K562 (cell line): Measurements from ENCODE around the gene MFSD6. TPM values are rescaled to one million over a fixed set of nuclear protein-coding genes. Genes with fewer than 3 reads are reported as not detected.

ENCODE experiments used
- ATAC-seq: fragments of 200-7000 bp; cut with Tn5 transposase; 3 replicates; pipeline ENCODE4 v1.9.1; 2020; ENCODE audit warnings: moderate library complexity
- BruUV-seq: library from RNA; stranded (reverse); fragments of 400-500 nt; replicated peaks from 2 replicates; lab custom pipeline; 2021; lab: Mats Ljungman, UMichigan
- CTCF ChIA-PET: fragments of 300-600 bp; formaldehyde crosslinking; extraction: SDS; loops from one replicate; lab custom pipeline; 2021; ENCODE audit warnings: low intra/inter-chr PET ratio; lab: Yijun Ruan, JAX
- POLR2A ChIA-PET: fragments of 300-600, 350-650 bp; sonication (Branson Sonifier 250); formaldehyde crosslinking; extraction: SDS; loops from one replicate; lab custom pipeline; 2021; ENCODE audit warnings: antibody characterized with exemption, inconsistent platforms; lab: Yijun Ruan, JAX
- DNase-seq, 4 experiments: peaks; one replicate each; pipeline versions ENCODE4 v3.0.0 to v3.0.0-alpha.2; 2011 to 2018; ENCODE audit warnings: low spot score in 3 of 4, mixed read lengths in 3 of 4; ENCODE audit errors: extremely low read depth in 1 of 4
- FAIRE-seq: peaks from 2 replicates; lab custom pipeline; 2011; peaks lifted over from hg19 to GRCh38; lab: Jason Lieb, UNC
- H2AFZ ChIP-seq: 2 replicates; pipeline ENCODE4 v1.6.0; 2011; ENCODE audit warnings: low read depth, low read length, control low read depth, inconsistent platforms
- H3K27ac ChIP-seq: fragments of 200-600 bp; 3 replicates; pipeline ENCODE4 v1.8.0; 2011; ENCODE audit warnings: low read depth, mild to moderate bottlenecking, control low read depth, inconsistent platforms, low read length, moderate library complexity, mixed read lengths; ENCODE audit errors: extremely low read depth
- H3K27me3 ChIP-seq, 2 experiments: fragments of 300-600 bp in 1 of 2; 2 replicates in 1 of 2; 3 replicates in 1 of 2; pipeline versions ENCODE4 v1.6.0 to v1.8.0; 2011; ENCODE audit warnings: inconsistent platforms in 2 of 2, low read length in 2 of 2, mild to moderate bottlenecking in 1 of 2, mixed read lengths in 1 of 2, moderate library complexity in 1 of 2; ENCODE audit not compliant: control insufficient read depth in 2 of 2, insufficient read depth in 2 of 2
- H3K36me3 ChIP-seq: fragments of 300-600 bp; 3 replicates; pipeline ENCODE4 v1.8.0; 2011; ENCODE audit warnings: mild to moderate bottlenecking, low read length, inconsistent platforms; ENCODE audit not compliant: control insufficient read depth, insufficient read depth
- H3K4me1 ChIP-seq, 2 experiments: fragments of 200-600 bp in 1 of 2; replicated peaks in 1 of 2; 2 replicates in 1 of 2; 3 replicates in 1 of 2; pipeline versions ENCODE4 v1.5.1 to v1.8.0; 2011; ENCODE audit warnings: inconsistent platforms in 2 of 2, low read length in 2 of 2, mild to moderate bottlenecking in 1 of 2, mixed read lengths in 1 of 2, moderate library complexity in 1 of 2; ENCODE audit not compliant: control insufficient read depth in 2 of 2, insufficient read depth in 2 of 2
- H3K4me2 ChIP-seq: 2 replicates; pipeline ENCODE4 v1.6.1; 2011; ENCODE audit warnings: low read length, control low read depth, inconsistent platforms, mixed read lengths; ENCODE audit not compliant: insufficient read depth
- H3K4me3 ChIP-seq: fragments of 200-600 bp; sonication (generic), shearing (Covaris generic); 2 replicates; pipeline ENCODE4 v1.5.1; 2016; ENCODE audit warnings: control low read depth, inconsistent platforms
- H3K79me2 ChIP-seq: fragments of 200-600 bp; 3 replicates; pipeline ENCODE4 v1.8.0; 2011; ENCODE audit warnings: low read length, inconsistent platforms; ENCODE audit not compliant: control insufficient read depth, insufficient read depth
- H3K9ac ChIP-seq, 2 experiments: 2 replicates each; pipeline versions ENCODE4 v1.6.0 to v1.6.1; 2011; ENCODE audit warnings: low read depth in 2 of 2, low read length in 2 of 2, control low read depth in 1 of 2, inconsistent platforms in 1 of 2, mild to moderate bottlenecking in 1 of 2, mixed read lengths in 1 of 2; ENCODE audit not compliant: insufficient read depth in 1 of 2
- H3K9me1 ChIP-seq: one replicate; pipeline ENCODE4 v1.6.0; 2011; ENCODE audit warnings: inconsistent platforms, mild to moderate bottlenecking, low read length, moderate library complexity; ENCODE audit not compliant: control insufficient read depth, insufficient read depth
- H3K9me3 ChIP-seq: replicated peaks from 2 replicates; pipeline ENCODE4 v1.5.1; 2011; ENCODE audit warnings: low read depth, low read length, inconsistent platforms; ENCODE audit not compliant: control insufficient read depth, insufficient read depth
- H4K20me1 ChIP-seq: replicated peaks from 2 replicates; pipeline ENCODE4 v1.6.1; 2011; ENCODE audit warnings: low read length, inconsistent platforms, mixed read lengths; ENCODE audit not compliant: control insufficient read depth, insufficient read depth
- ARID1B ChIP-seq: fragments of 450-650 bp; IDR thresholded peaks from 2 replicates; pipeline ENCODE4 v1.6.1; 2016; ENCODE audit warnings: antibody characterized with exemption, mild to moderate bottlenecking, inconsistent platforms
- HDAC8 ChIP-seq: fragments of 450-650 bp; IDR thresholded peaks from 2 replicates; pipeline ENCODE4 v1.6.1; 2016; ENCODE audit warnings: mild to moderate bottlenecking, missing genetic modification characterization, moderate library complexity, missing compliant biosample characterization
- PCBP1 ChIP-seq: fragments of 200-400 bp; formaldehyde crosslinking; IDR thresholded peaks from 2 replicates; pipeline ENCODE4 v1.6.1; 2018; ENCODE audit warnings: mild to moderate bottlenecking, low read depth, low read length; ENCODE audit not compliant: poor library complexity, severe bottlenecking
- TOE1 ChIP-seq, 2 experiments: fragments of 450-650 bp in 1 of 2; sonication (generic) in 1 of 2; formaldehyde crosslinking in 1 of 2; IDR thresholded peaks; 2 replicates each; pipeline versions ENCODE4 v1.7.1 to v1.8.0; 2016 to 2022; ENCODE audit warnings: borderline replicate concordance in 2 of 2, mild to moderate bottlenecking in 2 of 2, antibody characterized with exemption in 1 of 2, inconsistent platforms in 1 of 2, low read depth in 1 of 2, missing genetic modification reagents in 1 of 2, moderate library complexity in 1 of 2
- ZFX ChIP-seq: sonication (generic); formaldehyde crosslinking; IDR thresholded peaks from 2 replicates; pipeline ENCODE4 v1.8.0; 2022; ENCODE audit warnings: mild to moderate bottlenecking, missing genetic modification reagents, moderate library complexity
- ZNF197 ChIP-seq: fragments of 200-800 bp; sonication (Bioruptor generic); IDR thresholded peaks from 2 replicates; pipeline ENCODE4 v1.6.1; 2016; ENCODE audit warnings: low read depth, missing genetic modification characterization, missing compliant biosample characterization
- WGBS: fragments of 100-300 bp; shearing (Covaris generic); methylation state at CpG from one replicate; pipeline ENCODE4 v1.1.6; 2016; ENCODE audit warnings: low coverage, mixed read lengths; ENCODE audit not compliant: insufficient coverage; ENCODE audit errors: missing lambda C conversion rate; 5-methylcytosine and 5-hydroxymethylcytosine counted together
- in situ Hi-C: fragments of 300-500 bp; cut with MboI; formaldehyde crosslinking; loops from 4 replicates; pipeline ENCODE4 v1.15.0; 2018; ENCODE audit warnings: inconsistent platforms, mixed read lengths
- intact Hi-C: fragments of 100-400 bp; cut with micrococcal nuclease; formaldehyde crosslinking; loops from 2 replicates; pipeline ENCODE4 v1.14.2; 2022
- polyA plus RNA-seq, 8 experiments: library from polyadenylated mRNA; depleted of rRNA in 4 of 8; stranded (reverse) in 5 of 8; unstranded in 3 of 8; fragments of >200 nt; fragmentation: Nextera tagmentation in 2 of 8; fragmentation: Illumina TruSeq in 1 of 8; extraction: Ambion mirVana in 2 of 8; extraction: Trizol in 1 of 8; gene quantifications; 2 replicates each; pipeline versions ENCODE4 v1.2.1 to v1.2.3, GENCODE V29; 2011 to 2014; ENCODE audit warnings: inconsistent platforms in 1 of 8, missing spikeins in 1 of 8
- total RNA-seq, 7 experiments: library from RNA; depleted of rRNA in 6 of 7; stranded (reverse); fragments of >200 nt in 6 of 7; fragmentation: Illumina TruSeq in 2 of 7; extraction: Trizol in 2 of 7; gene quantifications; 2 replicates each; pipeline versions ENCODE4 v1.2.1 to v1.2.3, GENCODE V29; 2011 to 2021; ENCODE audit warnings: low replicate concordance in 1 of 7
- TF ChIP-seq, protein P1 (sequence below): fragments of 250-450 bp; sonication (Bioruptor Pico); IDR thresholded peaks from 2 replicates; pipeline ENCODE4 v1.8.0; 2022; ENCODE audit warnings: moderate library complexity, mild to moderate bottlenecking, inconsistent platforms
- TF ChIP-seq, protein P2 (sequence below): fragments of 450-650 bp; IDR thresholded peaks from 2 replicates; pipeline ENCODE4 v1.6.1; 2017; ENCODE audit warnings: mild to moderate bottlenecking, moderate library complexity
- TF ChIP-seq, protein P3 (sequence below): fragments of 250-450 bp; sonication (Bioruptor Pico); IDR thresholded peaks from 2 replicates; pipeline ENCODE4 v1.5.0; 2021; ENCODE audit warnings: mild to moderate bottlenecking, borderline replicate concordance
- TF ChIP-seq, protein P4 (sequence below): fragments of 250-450 bp; sonication (Bioruptor Pico); IDR thresholded peaks from 2 replicates; pipeline ENCODE4 v1.8.0; 2021; ENCODE audit warnings: moderate library complexity, mild to moderate bottlenecking, inconsistent platforms

The MFSD6 gene
- total and polyA plus RNA-seq, 9 of the 15 experiments (the other 6 are each of a cell fraction or from before 2014, with no cell fraction given) = 1.1 to 7.9 (median 4.4) TPM

DNA sequence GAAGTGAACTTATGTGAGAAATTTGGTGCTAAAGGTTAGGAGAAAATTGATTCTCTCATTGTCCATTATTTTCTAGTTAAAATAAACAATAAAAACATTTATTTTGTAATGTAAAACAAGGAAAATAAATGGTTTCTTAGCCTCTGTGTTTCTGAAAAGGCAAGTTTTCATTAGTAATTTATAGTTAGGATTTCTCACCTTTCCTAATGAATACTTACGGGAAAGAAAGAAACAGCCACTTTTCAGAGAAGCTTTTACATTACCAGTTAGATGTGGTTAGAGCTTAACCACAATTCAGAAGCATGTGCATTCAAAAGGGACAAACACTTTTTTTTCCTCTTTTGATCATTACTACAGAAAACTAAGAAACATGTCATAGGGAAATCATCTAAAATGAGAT is 107.5 kb downstream of the MFSD6 start (continued):
- no peak for TF ChIP-seq ZFX (CRISPR knock-in tag)
- TF ChIP-seq, protein P1, sequence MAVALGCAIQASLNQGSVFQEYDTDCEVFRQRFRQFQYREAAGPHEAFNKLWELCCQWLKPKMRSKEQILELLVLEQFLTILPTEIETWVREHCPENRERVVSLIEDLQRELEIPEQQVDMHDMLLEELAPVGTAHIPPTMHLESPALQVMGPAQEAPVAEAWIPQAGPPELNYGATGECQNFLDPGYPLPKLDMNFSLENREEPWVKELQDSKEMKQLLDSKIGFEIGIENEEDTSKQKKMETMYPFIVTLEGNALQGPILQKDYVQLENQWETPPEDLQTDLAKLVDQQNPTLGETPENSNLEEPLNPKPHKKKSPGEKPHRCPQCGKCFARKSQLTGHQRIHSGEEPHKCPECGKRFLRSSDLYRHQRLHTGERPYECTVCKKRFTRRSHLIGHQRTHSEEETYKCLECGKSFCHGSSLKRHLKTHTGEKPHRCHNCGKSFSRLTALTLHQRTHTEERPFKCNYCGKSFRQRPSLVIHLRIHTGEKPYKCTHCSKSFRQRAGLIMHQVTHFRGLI = no peak

DNA sequence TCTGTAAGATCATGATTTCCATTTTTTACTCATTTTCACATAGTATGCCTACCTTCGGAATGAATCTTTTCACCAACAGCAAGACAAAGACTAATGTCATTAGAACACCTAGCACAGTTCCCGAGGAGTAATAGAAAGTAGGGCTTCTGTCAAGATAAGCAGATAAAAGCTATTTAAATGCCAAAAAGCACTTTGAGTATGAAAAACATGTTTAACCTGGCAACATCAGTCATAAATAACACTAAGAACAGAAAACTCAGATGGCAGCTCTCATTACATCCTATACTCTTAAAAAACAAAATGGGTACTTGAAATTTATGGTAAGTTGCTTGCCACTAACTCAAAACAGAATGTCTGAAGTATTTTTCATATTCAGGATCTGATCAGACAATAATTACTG is 109.3 kb downstream of the MFSD6 start:
- Histone ChIP-seq H3K9me1 (no peaks in the 10 kb centered on the region), H3K9me3 (no peaks in the 10 kb centered on the region), H3K79me2 (no peaks in the 10 kb centered on the region), H3K36me3 (no peaks in the 10 kb centered on the region), H3K27me3 (no peaks in the 10 kb centered on the region), H3K4me1 (no peaks in the 10 kb centered on the region), H2AFZ (no peak overlapping the region), H3K4me2 (no peak overlapping the region), H3K9ac (no peak overlapping the region), H3K4me3 (no peak overlapping the region), H4K20me1 (no peaks in the 10 kb centered on the region), H3K27ac (no peak overlapping the region)
- TF ChIP-seq, protein P2, sequence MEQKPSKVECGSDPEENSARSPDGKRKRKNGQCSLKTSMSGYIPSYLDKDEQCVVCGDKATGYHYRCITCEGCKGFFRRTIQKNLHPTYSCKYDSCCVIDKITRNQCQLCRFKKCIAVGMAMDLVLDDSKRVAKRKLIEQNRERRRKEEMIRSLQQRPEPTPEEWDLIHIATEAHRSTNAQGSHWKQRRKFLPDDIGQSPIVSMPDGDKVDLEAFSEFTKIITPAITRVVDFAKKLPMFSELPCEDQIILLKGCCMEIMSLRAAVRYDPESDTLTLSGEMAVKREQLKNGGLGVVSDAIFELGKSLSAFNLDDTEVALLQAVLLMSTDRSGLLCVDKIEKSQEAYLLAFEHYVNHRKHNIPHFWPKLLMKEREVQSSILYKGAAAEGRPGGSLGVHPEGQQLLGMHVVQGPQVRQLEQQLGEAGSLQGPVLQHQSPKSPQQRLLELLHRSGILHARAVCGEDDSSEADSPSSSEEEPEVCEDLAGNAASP = no peak
- no peak for TF ChIP-seq PCBP1
- TF ChIP-seq ARID1B = no peak
- TF ChIP-seq, protein P3, sequence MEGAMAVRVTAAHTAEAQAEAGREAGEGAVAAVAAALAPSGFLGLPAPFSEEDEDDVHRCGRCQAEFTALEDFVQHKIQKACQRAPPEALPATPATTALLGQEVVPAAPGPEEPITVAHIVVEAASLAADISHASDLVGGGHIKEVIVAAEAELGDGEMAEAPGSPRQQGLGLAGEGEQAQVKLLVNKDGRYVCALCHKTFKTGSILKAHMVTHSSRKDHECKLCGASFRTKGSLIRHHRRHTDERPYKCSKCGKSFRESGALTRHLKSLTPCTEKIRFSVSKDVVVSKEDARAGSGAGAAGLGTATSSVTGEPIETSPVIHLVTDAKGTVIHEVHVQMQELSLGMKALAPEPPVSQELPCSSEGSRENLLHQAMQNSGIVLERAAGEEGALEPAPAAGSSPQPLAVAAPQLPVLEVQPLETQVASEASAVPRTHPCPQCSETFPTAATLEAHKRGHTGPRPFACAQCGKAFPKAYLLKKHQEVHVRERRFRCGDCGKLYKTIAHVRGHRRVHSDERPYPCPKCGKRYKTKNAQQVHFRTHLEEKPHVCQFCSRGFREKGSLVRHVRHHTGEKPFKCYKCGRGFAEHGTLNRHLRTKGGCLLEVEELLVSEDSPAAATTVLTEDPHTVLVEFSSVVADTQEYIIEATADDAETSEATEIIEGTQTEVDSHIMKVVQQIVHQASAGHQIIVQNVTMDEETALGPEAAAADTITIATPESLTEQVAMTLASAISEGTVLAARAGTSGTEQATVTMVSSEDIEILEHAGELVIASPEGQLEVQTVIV (CRISPR knock-in tag) = no peak
- no peak for TF ChIP-seq TOE1 (IDR thresholded peaks at IDR 0.05; ENCODE audit: borderline replicate concordance)
- TF ChIP-seq TOE1 (CRISPR knock-in tag; IDR thresholded peaks at IDR 0.05; ENCODE audit: borderline replicate concordance, low read depth) = no peak
- no peak for TF ChIP-seq ZNF197 (CRISPR knock-in tag)
- TF ChIP-seq HDAC8 (tag) = no peak
- TF ChIP-seq, protein P4, sequence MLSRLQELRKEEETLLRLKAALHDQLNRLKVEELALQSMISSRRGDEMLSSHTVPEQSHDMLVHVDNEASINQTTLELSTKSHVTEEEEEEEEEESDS = no peak
- intact Hi-C loops = no loop called here
- 60% methylated on average over 2 of the region's 2 CpGs for WGBS
- POLR2A ChIA-PET = interaction anchor here (0.6 to 0.7 kb wide), 2 partner anchors 40 to 55 kb away, joined by 3 to 4 read pairs; no protein-coding TSS in a partner anchor
- FAIRE-seq = no peak
- no TSS peak for BruUV-seq
- DNase-seq = no peak
- CTCF ChIA-PET = no interaction called here
- no peak for ATAC-seq
- in situ Hi-C loops = no loop called here
